Fibroblast of gingiva (primary cell): Measurements from ENCODE around the gene DCDC2C.

ENCODE experiments used
- DNase-seq: peaks from one replicate; pipeline ENCODE4 v3.0.0-alpha.2; 2011; ENCODE audit warnings: low read depth

The DCDC2C gene

DNA sequence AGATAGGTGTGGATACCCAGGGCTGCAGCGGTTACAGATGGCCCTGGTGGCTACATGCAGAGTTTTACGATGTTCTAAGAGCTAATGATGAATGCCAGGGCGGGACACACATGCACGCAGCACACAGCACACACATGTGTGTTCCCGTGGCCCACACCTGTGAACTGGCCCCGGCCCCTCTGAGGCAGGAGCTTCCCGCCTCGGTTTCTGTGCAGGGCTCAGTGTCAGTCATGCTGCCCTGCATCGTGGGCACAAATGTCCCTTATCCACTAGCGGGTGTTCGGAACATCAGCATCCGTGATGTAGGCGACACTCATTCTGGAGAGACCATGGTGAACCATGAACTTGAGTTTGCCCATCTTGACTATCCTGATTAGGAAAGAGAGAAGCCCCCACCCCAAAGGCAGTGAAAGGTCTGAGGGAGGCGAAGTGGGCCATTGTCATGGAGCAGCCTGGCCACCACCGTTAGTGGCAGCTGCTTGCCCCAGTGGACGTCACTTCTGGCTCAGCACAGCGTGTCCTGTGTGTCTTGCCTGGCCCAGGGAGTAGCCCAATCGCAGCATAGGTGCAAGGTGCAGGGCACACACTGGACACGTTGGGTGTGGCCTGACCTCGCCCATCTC is 43.8 kb downstream of the DCDC2C start:
- DNase-seq = no peak

- no peak for DNase-seq
Measured at GRCh38 chr2:3747826-3748225, 44.5 kb downstream of the DCDC2C start.

- no peak for DNase-seq
Measured at GRCh38 chr2:3749201-3749600, 45.8 kb downstream of the DCDC2C start.

- DNase-seq = no peak
Measured at GRCh38 chr2:3751251-3751650, 47.9 kb downstream of the DCDC2C start.

DNA sequence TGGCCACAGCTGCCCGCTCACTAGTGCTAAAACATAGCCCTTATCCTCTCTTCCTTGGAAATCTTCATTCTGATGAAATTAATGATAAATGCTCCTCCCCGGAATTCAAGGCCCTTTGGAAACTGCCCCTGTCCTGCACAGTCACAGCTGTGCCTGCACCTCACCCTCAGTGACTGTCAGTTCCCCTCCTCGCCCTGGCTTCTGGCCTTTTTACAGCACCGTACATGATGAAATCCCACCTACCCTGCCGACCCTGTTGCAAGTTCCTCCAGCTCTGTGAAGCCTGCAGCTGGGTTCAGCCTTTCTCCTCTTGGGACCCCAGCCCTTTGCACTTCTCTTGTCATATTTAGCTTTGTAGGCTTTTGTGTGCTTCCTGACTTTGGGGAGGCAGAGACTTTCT is 48.4 kb downstream of the DCDC2C start:
- no peak for DNase-seq

GRCh38 chr2:3752376-3752775 is 49.0 kb downstream of the DCDC2C start:
- no peak for DNase-seq

GRCh38 chr2:3753561-3753960 is 50.2 kb downstream of the DCDC2C start:
- DNase-seq = no peak

GRCh38 chr2:3754280-3754679 is 50.9 kb downstream of the DCDC2C start:
- no peak for DNase-seq

- no peak for DNase-seq
Measured at GRCh38 chr2:3754795-3755194, 51.4 kb downstream of the DCDC2C start.

DNA sequence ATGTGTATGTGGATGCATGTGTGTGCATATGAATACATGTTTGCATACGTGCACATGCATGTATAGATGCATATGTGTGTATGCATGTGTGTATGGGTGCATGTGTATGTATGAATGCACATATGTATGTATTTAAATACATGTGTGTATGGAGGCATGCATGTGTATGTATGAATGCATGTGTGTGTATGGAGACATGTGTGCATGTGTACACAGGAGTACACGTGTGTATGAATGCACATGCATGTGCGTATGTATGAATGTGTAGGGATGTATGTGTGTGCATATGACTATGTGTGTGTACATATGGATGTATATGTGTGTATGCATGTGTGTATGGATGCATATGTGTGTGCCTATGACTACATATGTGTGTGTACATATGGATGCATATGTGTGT is 51.9 kb downstream of the DCDC2C start:
- no peak for DNase-seq

DNA sequence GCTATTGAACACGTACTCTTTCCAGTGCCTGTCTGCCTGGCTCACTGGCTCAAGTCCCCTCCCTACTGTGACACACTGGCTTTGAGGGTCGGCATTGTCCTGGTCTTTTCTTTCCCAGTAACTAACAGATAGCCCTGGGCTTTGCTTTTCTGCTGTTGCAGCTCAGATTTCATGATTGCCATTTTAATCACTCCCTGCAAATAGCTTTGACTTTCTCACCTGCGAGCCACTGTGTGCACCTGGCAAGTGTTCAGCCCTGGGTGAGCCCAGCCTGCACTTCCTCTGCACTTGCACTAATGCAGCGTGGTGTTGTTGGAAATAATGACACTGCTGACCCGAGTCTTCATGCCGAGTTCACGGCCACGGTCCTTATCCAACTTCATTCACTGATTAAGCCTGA is 52.9 kb downstream of the DCDC2C start:
- no peak for DNase-seq

- no peak for DNase-seq
Measured at GRCh38 chr2:3758906-3759305, 55.5 kb downstream of the DCDC2C start.

DNA sequence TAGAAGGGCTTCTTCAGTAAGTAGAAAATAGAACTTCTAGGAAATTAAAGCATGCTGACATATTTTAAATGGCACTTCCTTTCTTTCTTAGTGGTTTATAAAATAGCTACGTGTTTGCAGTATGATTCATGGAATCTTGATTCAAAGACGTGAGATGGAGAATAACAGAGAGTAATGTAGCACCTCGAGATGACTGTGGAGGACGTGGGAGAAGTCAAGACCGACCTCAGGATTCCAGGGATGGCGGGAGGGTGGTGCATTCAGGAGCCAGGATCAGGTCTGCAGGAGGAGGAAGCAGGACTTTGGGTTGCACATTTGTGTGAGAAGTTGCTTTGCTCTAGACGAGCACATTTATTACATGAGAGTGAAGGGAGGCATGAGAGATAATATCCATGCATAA is 56.0 kb downstream of the DCDC2C start:
- DNase-seq = no peak

DNA sequence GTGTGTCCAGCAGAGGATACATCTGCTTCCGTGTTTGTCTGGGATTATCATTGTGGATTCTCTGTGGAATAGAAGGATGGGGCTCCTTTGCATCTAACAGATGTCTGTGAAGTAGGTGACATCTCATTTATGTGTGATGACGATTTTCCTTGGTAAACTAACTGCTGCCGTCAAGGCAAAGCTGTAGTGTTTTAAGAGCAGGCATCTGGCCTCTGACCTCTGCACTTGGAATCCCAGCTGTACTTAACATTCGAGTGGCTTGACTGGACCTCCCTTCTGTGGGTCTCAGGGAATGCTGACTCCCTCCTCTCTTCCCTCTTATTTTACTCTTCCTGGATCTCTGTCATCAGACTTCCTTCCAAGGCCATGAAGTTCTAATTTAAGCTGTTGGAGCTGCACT is 56.4 kb downstream of the DCDC2C start:
- no peak for DNase-seq

DNA sequence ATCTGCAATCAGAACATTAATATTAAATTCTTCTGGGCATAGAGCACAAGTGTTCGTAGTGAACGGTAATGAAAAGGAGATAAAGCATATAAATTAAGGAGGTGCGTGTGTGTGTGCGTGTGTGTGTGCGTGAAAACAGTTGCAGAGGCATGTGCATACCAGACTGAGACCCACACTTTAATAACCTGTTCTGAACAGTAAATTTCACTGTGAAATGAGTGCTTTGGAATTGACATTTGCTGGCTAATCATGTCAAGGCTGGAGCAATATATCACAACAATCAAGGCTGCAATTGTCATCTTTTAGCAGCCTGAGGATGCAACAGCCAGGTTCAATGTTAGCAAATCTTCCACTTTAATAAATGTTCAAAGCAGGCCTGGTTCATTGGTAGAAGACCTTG is 57.9 kb downstream of the DCDC2C start:
- DNase-seq = no peak

- no peak for DNase-seq
Measured at GRCh38 chr2:3762771-3763447, 59.5 kb downstream of the DCDC2C start.

DNA sequence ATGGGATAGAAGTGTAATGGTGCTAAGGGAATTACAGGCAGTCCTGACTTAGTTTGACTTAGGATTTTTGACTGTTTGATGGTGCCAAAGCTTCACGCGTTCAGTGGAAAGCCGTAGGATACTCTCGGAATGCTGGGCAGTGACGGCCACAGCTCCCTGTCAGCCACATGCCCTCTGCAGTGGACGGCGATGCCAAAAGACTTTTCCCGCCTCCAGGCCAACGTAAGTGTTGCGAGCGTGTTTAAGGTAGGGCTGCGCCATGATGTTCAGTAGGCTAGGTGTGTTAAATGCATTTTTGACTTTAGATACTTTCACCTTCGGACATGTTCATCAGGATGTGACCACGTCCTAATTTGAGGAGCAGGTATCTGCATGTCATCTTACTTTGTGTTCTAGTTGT is 63.4 kb downstream of the DCDC2C start:
- DNase-seq = no peak

DNA sequence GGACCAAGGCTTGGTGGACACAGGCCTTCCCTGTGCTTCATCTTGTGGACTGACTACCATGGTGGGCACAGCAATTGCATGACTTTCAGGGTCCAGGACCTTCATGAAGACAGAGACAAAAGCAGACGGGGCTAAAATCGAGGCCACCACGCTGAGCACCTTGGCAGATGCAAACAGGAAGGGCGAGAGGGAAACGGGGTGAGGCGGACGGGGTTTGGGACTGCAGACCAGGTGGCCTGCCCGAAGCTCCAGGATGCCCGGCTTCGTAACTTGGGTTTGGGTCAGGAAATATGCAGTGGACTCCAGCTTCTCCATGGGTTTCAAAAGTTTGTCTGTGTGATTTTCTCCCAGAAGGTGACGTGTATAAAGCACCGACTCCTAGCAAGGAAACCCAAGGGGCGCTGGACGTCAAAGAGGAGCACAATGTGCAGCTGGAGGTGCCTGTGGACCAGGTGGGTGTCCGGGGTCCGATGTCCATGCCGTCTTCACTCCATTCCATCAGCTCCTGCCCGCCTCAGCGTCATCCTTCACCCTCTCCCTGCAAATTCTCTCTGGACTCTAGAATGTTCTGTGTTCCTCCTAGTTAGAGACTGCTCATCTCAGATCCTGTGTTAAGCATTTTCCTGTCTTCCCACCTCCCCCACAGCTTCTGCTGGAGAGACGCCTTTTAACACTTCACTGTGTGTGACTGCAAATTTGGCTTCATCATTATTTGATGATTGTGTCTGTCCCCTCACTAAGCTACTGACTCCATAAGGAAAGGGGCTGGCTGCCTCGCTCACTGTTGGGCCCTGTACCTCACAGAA is 65.8 kb downstream of the DCDC2C start:
- no peak for DNase-seq

- DNase-seq = no peak
Measured at GRCh38 chr2:3769766-3770165, 66.4 kb downstream of the DCDC2C start.

DNA sequence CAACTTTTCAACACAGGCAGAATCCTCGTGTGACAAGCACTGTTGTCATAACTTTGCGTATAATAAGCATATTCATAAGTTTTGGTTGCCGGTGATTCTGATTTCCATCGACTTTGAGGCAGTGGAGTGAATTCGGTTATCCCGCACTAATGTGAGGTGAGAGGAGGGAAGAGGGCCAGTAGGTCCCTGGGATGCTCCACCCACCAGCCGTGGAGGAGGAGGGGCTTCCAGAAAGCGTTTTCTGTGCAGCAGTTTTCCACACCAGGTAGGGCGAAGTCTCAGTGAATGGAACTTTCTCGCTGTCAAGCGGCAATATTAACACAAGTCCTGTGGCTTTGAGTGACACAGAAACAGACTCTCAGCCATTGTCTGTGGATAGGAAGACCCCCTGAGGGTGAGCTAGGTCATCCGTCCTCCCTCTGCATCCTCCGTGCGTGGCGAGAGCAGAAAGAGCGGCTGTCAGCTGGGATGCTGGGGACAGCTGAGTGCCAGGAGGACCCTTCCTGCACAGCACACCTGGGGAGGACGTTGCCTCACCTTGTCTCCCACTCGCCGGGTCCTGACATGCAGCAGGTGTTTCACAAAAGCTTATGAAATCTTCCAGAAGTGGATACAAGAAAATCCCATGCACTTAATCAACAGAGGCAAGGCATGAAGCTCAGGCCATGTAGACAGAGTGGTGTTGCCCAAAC is 67.5 kb downstream of the DCDC2C start:
- DNase-seq = no peak

- no peak for DNase-seq
Measured at GRCh38 chr2:3771576-3771975, 68.2 kb downstream of the DCDC2C start.

DNA sequence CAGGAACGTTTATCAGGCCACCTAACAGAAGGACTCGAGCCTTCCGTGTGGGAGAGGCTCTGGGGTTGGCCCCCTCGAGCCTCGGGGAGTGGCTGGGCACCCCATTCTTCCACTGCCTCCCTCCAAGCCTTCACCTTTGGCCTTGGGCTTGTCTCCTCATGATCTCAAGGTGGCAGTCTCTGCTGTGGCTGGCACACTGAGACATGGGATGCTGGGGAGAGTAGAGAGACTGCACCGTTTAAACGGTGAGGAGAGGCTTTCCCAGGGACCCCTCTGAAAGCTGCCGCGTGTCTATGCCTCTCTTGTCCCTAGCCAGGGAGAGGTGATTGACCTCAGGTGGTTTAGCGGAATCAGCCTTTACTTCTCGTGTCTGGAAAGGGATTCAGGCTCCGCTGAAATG is 71.0 kb downstream of the DCDC2C start:
- no peak for DNase-seq

GRCh38 chr2:3776311-3776710 is 72.9 kb downstream of the DCDC2C start:
- DNase-seq = no peak
